ENCODE measurements around the gene SEMA4B. TPM values are rescaled to one million over a fixed set of nuclear protein-coding genes. Genes with fewer than 3 reads are reported as not detected.

The SEMA4B gene
- total and polyA plus RNA-seq, 2 of the 8 experiments (the other 6 are each of a cell fraction or from before 2014, with no cell fraction given), result 42.7 to 43.0 TPM

DNA sequence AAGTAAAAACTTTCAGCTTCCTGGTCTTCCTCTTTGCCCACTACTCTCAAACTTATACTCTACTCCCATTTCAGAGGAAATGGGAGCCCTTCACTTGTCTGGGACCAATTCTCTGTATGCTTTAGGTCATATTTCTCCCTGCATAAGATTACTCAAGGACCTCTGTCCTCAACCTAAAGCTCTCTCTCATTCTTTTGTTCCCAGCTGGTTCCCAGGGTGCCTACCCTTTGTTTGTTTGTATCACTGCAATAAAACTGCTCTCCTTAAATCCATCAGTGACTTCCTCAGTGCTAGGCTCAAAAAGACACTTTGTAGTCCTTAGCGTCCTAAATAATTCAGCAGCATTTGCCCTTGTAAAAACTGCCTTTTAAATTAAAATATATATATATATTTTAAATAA is 67.3 kb downstream of the SEMA4B start:
- H3K4me3 ChIP-seq (ENCODE audit: extremely low read depth in 1 of 4, insufficient read depth in 2 of 4, low read depth in 3 of 4, low read length in 4 of 4), result peak overlapping the region in 2 of 4 experiments; percentile 2 to 76; a peak in 1 of 8 replicates
- H3K79me2 ChIP-seq (ENCODE audit: control insufficient read depth in 1 of 2, insufficient read depth in 2 of 2, low read length in 2 of 2), result peaks cover 12 to 72% of the 10 kb centered on the region in 2 experiments
- POLR2A ChIA-PET (ENCODE audit: partially characterized antibody), result interaction anchor here (0.6 to 1.7 kb wide), 8 partner anchors 8 to 145 kb away, joined by 3 to 4 read pairs (median 3); partner anchors contain the start of genes CIB1, GDPGP1 and TTLL13
- TF ChIP-seq RBBP5 (IDR thresholded peaks at IDR 0.05; ENCODE audit: borderline replicate concordance, low read depth, low read length), result no peak
- no peak for TF ChIP-seq CHD1 (IDR thresholded peaks at IDR 0.05; ENCODE audit: low read depth, low read length)
- TF ChIP-seq SRF (IDR thresholded peaks at IDR 0.05; ENCODE audit: low read depth, low read length), result no peak
- TF ChIP-seq KDM1A (IDR thresholded peaks at IDR 0.05; ENCODE audit: borderline replicate concordance, low read length), result no peak
- no peak for TF ChIP-seq RXRA (IDR thresholded peaks at IDR 0.05; ENCODE audit: insufficient read depth, low read depth, low read length)
- TF ChIP-seq YY1 (IDR thresholded peaks at IDR 0.05; ENCODE audit: low read depth, low read length), result no peak
- no peak for TF ChIP-seq SP2 (IDR thresholded peaks at IDR 0.05; ENCODE audit: low read length)

More for the DNA sequence above, 67.3 kb downstream of the SEMA4B start:
- Histone ChIP-seq H3K4me2 (ENCODE audit: insufficient read depth in 1 of 2, low read depth in 2 of 2, low read length in 2 of 2) (peak overlapping the region; percentile 34 to 94; a peak in 3 of 4 replicates), H4K91ac (replicated peaks; ENCODE audit: insufficient read length, low read length) (no peak overlapping the region), H3K23me2 (ENCODE audit: low read depth, low read length) (peaks cover 10% of the 10 kb centered on the region), H2AFZ (ENCODE audit: low read length) (no peak overlapping the region), H4K8ac (ENCODE audit: extremely low read depth, insufficient read depth, low read length) (no peak overlapping the region), H3K36me3 (ENCODE audit: control insufficient read depth in 2 of 4, insufficient read depth in 4 of 4, low read length in 3 of 4) (peaks cover 6 to 46% (median 21%) of the 10 kb centered on the region in 4 experiments), H4K20me1 (replicated peaks in 1 of 2; ENCODE audit: control insufficient read depth in 1 of 2, insufficient read depth in 2 of 2, low read length in 2 of 2) (peaks cover 2 to 12% of the 10 kb centered on the region in 2 experiments), H3K56ac (replicated peaks; ENCODE audit: insufficient read length, low read depth, low read length) (no peak overlapping the region), H3K18ac (ENCODE audit: extremely low read depth, low read length) (no peak overlapping the region), H3K79me1 (ENCODE audit: low read depth, low read length) (peaks cover 10% of the 10 kb centered on the region), H3K27ac (ENCODE audit: low read depth, low read length) (no peak overlapping the region), H2BK12ac (ENCODE audit: low read depth, low read length) (no peak overlapping the region), H3K23ac (ENCODE audit: insufficient read length) (no peak overlapping the region), H3K9me3 (ENCODE audit: insufficient read depth in 2 of 2, low read depth in 1 of 2, low read length in 1 of 2) (no peaks in the 10 kb centered on the region), H3K14ac (ENCODE audit: insufficient read length) (no peak overlapping the region), H3K27me3 (replicated peaks in 1 of 4; ENCODE audit: control insufficient read depth in 3 of 4, extremely low read depth in 1 of 4, insufficient read depth in 3 of 4, low read length in 3 of 4) (no peaks in the 10 kb centered on the region), H2BK5ac (ENCODE audit: low read depth, low read length) (no peak overlapping the region), H3K9ac (replicated peaks in 1 of 4; ENCODE audit: extremely low read depth in 1 of 4, low read depth in 3 of 4, low read length in 3 of 4) (no peak overlapping the region), H3K4me1 (replicated peaks in 1 of 4; ENCODE audit: control insufficient read depth in 3 of 4, insufficient read depth in 4 of 4, low read length in 3 of 4) (peaks cover 0 to 15% (median 7%) of the 10 kb centered on the region in 4 experiments; a peak in 5 of 7 replicates), H2AK5ac (ENCODE audit: low read depth, low read length) (no peak overlapping the region), H2BK20ac (ENCODE audit: low read length) (no peak overlapping the region), H2BK15ac (ENCODE audit: low read length) (no peak overlapping the region), H3K4ac (replicated peaks; ENCODE audit: insufficient read length, low read depth, low read length) (no peak overlapping the region), H2BK120ac (replicated peaks; ENCODE audit: low read depth, low read length) (no peak overlapping the region), H4K5ac (ENCODE audit: insufficient read length, low read depth, low read length) (no peak overlapping the region)
- CTCF ChIA-PET (ENCODE audit: partially characterized antibody), result interaction anchor here (0.6 to 1.9 kb wide), 8 partner anchors 9 to 116 kb away, joined by 3 to 6 read pairs (median 3); partner anchors contain the start of gene TTLL13
- WGBS, 2 experiments (ENCODE audit: extremely low coverage in 1 of 2, insufficient coverage in 1 of 2, insufficient read length in 1 of 2, insufficient replicate concordance in 2 of 2, low coverage in 1 of 2, low lambda C conversion rate in 2 of 2, missing lambda C conversion rate in 1 of 2), result 60% methylated on average over 1 of the region's 1 CpG; no CpG with 5 or more reads in 1 of the 2 experiments
- DNase-seq (ENCODE audit: low read depth in 1 of 2, low spot score in 2 of 2) (no peak), FAIRE-seq (no peak)
